Natural killer cell treated with Interleukin-12 subunit alpha and Interleukin-12 subunit beta and Interleukin-15 and Interleukin-18, amount 100 ng/mL, for 72 hours (primary cell): Measurements from ENCODE around the gene PDE1A. TPM values are rescaled to one million over a fixed set of nuclear protein-coding genes. Genes with fewer than 3 reads are reported as not detected.

Experiments
- ATAC-seq, 2 donors: fragments of 150-1000 bp; cut with Tn5 transposase in 1 of 2; sonication (Bioruptor Pico), chemical (Tn5 transposase) in 1 of 2; 2 replicates each; pipeline ENCODE4 v1.10.0; 2021
- DNase-seq: peaks from one replicate; pipeline ENCODE4 v3.0.0; 2022; ENCODE audit warnings: low spot score
- H3K27ac Mint-ChIP-seq, 2 donors: 1 replicate in 1 of 2; 2 replicates in 1 of 2; pipeline ENCODE4 v1.8.0; 2022; ENCODE audit warnings: mixed read lengths in 2 of 2, mild to moderate bottlenecking in 1 of 2, moderate library complexity in 1 of 2
- H3K27me3 Mint-ChIP-seq, 2 donors: 1 replicate in 1 of 2; 2 replicates in 1 of 2; pipeline ENCODE4 v1.8.0; 2022; ENCODE audit warnings: mixed read lengths in 2 of 2
- H3K36me3 Mint-ChIP-seq: one replicate; pipeline ENCODE4 v1.8.0; 2022; ENCODE audit warnings: mixed read lengths
- H3K4me1 Mint-ChIP-seq, 2 donors: 1 replicate in 1 of 2; 2 replicates in 1 of 2; pipeline ENCODE4 v1.8.0; 2022; ENCODE audit warnings: low read depth in 2 of 2, mixed read lengths in 2 of 2, mild to moderate bottlenecking in 1 of 2
- H3K4me3 Mint-ChIP-seq: one replicate; pipeline ENCODE4 v1.8.0; 2022; ENCODE audit warnings: mixed read lengths
- H3K9me3 Mint-ChIP-seq: 2 replicates; pipeline ENCODE4 v1.8.0; 2022; ENCODE audit warnings: mixed read lengths
- total RNA-seq, 2 donors: library from RNA; stranded (reverse); gene quantifications; one replicate each; pipeline ENCODE4 v1.2.3, GENCODE V29; 2022

Gene PDE1A
- total RNA-seq, 2 donors from 2014 or later = not detected

DNA sequence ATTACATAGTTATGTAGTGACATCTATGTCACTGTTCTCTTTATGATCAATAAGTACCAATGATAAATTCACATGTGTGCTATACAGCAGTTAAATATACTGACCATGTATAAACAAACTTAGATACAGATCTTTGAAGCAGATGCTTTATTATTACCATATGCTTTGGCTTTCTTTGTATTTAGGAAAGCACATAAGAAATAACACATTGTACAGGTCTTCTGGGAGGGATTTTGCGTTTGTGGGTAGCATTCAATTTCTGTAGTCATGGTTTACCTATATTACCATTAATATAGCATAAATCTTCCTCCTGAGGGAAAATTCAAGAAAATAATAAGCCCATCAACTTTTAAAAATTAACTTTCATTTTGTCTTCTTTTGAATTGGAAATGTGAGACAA lies 1.6 kb upstream of the PDE1A start:
- DNase-seq (no peak), ATAC-seq (no peak)
- Mint-ChIP-seq H3K9me3 (peaks cover 10% of the 10 kb centered on the region), H3K27me3 (no peaks in the 10 kb centered on the region), H3K27ac (no peak overlapping the region), H3K4me1 (no peaks in the 10 kb centered on the region), H3K36me3 (no peaks in the 10 kb centered on the region), H3K4me3 (no peak overlapping the region)

DNA sequence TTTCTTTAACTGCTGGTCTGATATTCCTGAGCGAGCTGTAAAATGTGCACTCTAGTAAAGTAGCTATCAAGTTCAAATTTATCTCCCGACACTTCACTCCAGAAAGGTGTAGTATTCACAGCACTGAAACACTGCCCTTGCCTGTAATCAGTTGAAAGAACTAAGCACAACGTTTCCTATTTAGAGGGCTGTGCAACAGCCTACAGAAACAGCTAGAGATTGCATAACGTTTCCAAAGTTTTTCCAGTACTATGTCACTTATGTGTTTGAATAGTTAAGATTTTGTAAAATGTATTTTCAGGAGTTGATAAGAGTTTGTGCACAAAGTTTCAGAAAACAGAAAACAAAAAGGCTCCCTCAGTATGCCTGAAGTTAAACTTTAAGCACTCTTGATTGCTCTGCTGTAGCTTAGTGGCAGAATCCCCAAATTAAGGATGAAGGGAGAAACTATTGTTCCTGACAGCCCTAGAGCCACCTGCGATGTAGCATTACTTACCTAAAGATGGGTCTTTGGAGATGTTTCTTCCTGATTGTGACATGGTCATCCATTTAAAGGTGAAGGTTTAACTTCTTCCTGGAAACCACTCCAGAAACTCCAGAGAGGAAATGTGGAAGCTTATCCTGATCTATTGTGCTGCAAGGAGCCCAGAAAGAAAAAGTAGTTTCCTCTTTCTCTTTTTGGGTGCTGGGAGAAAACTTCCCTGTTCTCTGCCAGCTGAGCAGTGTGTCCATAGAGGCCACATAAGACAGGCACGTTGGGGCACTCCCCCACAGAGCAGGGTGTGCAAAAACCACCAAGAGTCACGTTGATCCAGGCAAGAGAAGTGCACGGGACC lies 536 bp downstream of the PDE1A start:
- peaks cover 4% of the 10 kb centered on the region for H3K9me3 Mint-ChIP-seq
- no peaks in the 10 kb centered on the region for H3K27me3 Mint-ChIP-seq
- H3K4me3 Mint-ChIP-seq = no peak overlapping the region
- H3K4me1 Mint-ChIP-seq = no peaks in the 10 kb centered on the region
- H3K36me3 Mint-ChIP-seq = no peaks in the 10 kb centered on the region
- ATAC-seq (no peak), DNase-seq (no peak)
- H3K27ac Mint-ChIP-seq = no peak overlapping the region

DNA sequence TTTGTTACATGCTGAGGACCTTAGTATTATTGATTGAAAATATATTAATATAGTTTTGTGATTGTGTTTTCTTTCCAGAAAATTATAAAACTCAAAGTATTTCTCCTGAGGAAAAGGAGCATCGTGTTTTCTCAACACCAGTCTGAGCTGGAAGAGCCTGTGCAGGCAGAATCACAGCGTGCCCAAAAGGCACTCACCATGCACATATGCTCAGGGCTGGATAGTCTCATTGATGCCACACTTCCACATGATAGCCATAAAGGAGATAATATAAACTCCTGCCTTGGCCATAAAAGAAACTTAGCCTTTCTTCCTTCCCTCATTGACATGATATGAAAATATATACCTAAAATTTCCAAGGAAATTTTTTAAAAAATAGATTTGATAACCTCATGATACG lies 4.0 kb downstream of the PDE1A start:
- no peak for DNase-seq
- no peak for ATAC-seq
- Mint-ChIP-seq H3K4me3 (no peak overlapping the region), H3K9me3 (no peaks in the 10 kb centered on the region), H3K36me3 (no peaks in the 10 kb centered on the region), H3K4me1 (no peaks in the 10 kb centered on the region), H3K27ac (no peak overlapping the region), H3K27me3 (no peaks in the 10 kb centered on the region)

DNA sequence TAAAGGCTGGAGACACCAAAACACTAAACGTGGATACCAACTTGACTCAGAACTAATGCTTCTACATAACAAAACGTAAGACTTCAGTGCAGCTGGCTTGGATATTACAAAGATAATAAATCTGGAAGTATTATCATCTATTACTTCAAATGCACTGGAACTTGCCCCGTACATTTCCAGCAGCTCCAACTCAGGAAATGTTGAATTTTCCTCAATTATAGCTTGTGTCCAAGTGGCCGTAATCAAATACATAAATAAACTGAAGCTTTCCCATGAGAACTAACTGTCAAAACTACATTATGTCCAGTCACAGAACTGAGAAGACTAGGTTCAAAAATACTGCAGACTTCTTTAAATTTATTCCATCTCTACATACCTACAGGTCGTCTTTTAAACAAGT lies 6.2 kb downstream of the PDE1A start:
- Mint-ChIP-seq H3K27me3 (no peaks in the 10 kb centered on the region), H3K4me3 (no peak overlapping the region), H3K27ac (no peak overlapping the region), H3K9me3 (no peaks in the 10 kb centered on the region), H3K4me1 (no peaks in the 10 kb centered on the region), H3K36me3 (no peaks in the 10 kb centered on the region)
- ATAC-seq = no peak
- DNase-seq = no peak

DNA sequence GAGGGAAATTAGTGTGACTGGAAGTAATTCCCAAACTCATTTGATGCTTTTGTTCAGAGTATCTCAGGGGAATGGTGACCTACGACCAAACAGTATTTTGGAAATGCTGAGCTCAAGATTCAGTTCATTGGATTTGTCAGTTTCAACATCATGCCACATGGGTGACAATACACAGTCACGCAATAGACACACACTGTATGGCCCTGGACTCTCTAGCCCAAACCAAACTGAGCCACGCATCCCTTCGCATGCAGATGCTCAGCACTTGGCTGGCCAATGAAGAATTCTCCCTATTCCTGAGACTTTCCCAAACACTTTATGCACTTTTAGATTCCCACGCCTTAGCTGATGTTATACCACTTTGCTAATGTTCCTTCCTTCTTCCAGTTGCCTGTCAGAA lies 10.0 kb downstream of the PDE1A start:
- H3K27ac Mint-ChIP-seq = no peak overlapping the region
- no peak for DNase-seq
- H3K4me1 Mint-ChIP-seq = no peaks in the 10 kb centered on the region
- no peaks in the 10 kb centered on the region for H3K27me3 Mint-ChIP-seq
- no peak for ATAC-seq
- H3K4me3 Mint-ChIP-seq = no peak overlapping the region
- no peaks in the 10 kb centered on the region for H3K36me3 Mint-ChIP-seq
- peaks cover 4% of the 10 kb centered on the region for H3K9me3 Mint-ChIP-seq

DNA sequence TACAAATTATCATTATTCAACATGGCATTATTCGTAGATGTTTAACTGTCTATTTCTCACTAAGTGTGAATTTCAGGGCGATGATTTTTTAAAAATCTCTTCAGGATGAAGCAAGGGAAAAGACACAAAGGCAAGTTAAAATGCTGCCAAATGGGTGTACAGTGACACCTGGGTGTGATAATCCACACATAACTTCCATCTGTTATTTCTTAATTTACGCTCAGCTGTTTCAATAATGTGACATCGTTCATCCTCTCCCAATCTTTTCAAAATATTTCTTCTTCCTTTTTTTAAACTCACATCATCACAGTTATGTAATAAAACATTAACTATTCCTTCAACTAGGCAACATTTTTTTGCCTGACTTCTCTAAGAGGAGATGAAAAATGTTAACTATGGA lies 10.6 kb downstream of the PDE1A start:
- no peak for DNase-seq
- Mint-ChIP-seq H3K27me3 (no peaks in the 10 kb centered on the region), H3K4me1 (no peaks in the 10 kb centered on the region), H3K4me3 (no peak overlapping the region), H3K9me3 (peaks cover 4% of the 10 kb centered on the region), H3K27ac (no peak overlapping the region), H3K36me3 (no peaks in the 10 kb centered on the region)
- no peak for ATAC-seq

DNA sequence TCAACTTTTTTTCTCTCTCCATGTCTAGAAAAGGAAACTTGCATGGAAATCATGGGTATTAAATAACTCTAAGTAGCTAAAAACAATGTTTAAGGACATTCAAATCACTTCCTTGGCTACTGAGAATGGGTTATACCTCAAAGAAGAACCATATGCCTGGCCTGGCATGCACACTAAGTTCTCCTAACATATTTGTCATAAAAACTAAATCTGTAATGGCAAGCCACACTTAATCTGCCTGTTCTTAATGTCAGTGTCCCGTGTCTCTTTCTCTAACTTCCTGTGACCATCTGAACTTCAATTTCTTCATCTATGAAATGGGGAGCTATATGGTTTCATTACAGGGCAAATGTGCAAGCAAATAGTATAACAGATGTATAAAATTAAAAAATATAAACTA lies 11.1 kb downstream of the PDE1A start:
- no peak for DNase-seq
- no peaks in the 10 kb centered on the region for H3K4me1 Mint-ChIP-seq
- no peak for ATAC-seq
- no peak overlapping the region for H3K4me3 Mint-ChIP-seq
- no peaks in the 10 kb centered on the region for H3K36me3 Mint-ChIP-seq
- H3K27me3 Mint-ChIP-seq = no peaks in the 10 kb centered on the region
- peaks cover 4% of the 10 kb centered on the region for H3K9me3 Mint-ChIP-seq
- H3K27ac Mint-ChIP-seq = no peak overlapping the region

DNA sequence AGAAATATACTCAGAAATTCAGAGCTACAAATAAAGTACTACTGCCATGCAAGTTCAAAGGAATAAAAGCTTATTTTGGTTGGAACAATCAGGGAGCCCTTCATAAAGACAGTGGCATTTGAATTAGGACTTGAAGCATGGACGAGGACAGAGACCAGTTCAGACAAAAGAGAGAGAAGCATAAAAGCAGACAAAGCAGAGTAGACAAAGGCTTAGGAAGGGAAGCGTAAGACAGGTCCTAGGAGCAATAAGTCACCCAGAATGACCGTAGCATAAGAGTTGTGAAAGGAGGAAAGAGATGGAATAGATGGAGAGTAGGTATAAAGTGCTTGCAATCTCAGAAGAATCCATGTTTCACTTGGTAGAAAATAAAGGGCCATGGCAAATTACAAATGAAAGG lies 14.0 kb downstream of the PDE1A start:
- Mint-ChIP-seq H3K4me3 (no peak overlapping the region), H3K4me1 (no peaks in the 10 kb centered on the region), H3K27ac (no peak overlapping the region), H3K36me3 (no peaks in the 10 kb centered on the region), H3K27me3 (no peaks in the 10 kb centered on the region), H3K9me3 (peaks cover 7% of the 10 kb centered on the region)
- ATAC-seq (no peak), DNase-seq (no peak)

DNA sequence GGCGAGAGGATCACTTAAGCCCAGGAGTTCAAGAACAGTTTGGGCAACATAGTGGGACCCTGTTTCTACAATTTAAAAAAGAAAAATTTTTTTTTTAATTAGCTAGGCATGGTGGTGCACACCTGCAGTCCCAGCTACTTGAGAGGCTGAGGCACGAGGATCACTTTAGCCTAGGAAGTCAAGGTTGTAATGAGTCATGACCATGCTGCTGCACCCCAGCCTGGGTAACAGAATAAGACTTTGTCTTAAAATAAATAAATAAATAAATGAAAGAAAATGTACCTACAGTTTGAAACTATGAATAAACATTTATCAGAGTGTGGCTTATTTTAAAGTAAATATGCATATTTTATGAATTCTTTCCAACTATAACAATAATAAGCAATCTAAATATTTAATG lies 16.7 kb downstream of the PDE1A start:
- no peaks in the 10 kb centered on the region for H3K4me1 Mint-ChIP-seq
- H3K9me3 Mint-ChIP-seq = peaks cover 7% of the 10 kb centered on the region
- no peaks in the 10 kb centered on the region for H3K27me3 Mint-ChIP-seq
- no peak overlapping the region for H3K4me3 Mint-ChIP-seq
- ATAC-seq (no peak), DNase-seq (no peak)
- no peak overlapping the region for H3K27ac Mint-ChIP-seq
- H3K36me3 Mint-ChIP-seq = no peaks in the 10 kb centered on the region

DNA sequence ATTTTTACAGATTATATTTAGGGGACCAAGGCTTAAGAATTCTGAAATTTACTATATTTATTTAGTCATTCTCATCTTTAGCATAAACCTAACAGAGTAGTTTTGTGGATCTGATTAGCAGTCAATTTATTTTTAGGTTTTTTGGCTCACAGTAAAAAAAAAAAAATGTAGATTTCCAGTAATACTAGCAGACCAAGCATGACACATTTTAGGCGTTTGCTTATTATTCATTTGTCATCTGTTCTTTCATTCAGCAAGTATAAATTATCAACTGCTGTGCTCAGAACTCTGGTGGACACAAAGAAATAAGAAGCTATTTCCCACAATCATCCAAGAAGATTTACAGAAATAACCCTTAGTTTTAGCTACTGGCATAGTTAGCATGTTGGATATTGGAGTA lies 20.6 kb downstream of the PDE1A start:
- Mint-ChIP-seq H3K4me3 (no peak overlapping the region), H3K9me3 (peaks cover 7% of the 10 kb centered on the region), H3K36me3 (no peaks in the 10 kb centered on the region), H3K27me3 (no peaks in the 10 kb centered on the region), H3K4me1 (no peaks in the 10 kb centered on the region), H3K27ac (no peak overlapping the region)
- DNase-seq (no peak), ATAC-seq (no peak)

DNA sequence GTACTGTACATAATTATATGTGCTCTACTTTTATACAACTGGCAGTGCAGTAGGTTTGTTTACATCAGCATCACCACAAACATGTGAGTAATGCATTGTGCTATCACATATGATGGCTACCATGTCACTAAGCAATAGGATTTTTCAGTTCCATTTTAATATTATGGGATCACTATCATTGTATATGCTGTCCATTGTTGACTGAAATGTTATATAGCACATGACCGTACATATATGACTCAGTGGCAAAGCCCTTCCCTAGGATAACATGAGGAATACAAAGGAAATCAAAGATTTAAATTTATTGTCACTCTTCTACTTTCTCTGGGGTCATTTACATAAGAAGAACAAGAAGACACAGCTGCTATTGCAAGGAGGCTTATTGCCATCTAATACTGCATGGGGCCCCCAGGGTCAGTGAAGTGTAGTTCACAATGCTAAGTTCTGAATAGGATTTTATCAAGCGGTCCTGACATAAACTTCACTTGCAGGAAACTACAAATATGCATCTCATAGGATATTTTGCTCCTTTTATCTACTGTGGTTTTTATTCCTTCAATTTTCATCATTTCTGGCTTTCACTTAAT lies 21.8 kb downstream of the PDE1A start:
- no peak overlapping the region for H3K4me3 Mint-ChIP-seq
- peaks cover 7% of the 10 kb centered on the region for H3K9me3 Mint-ChIP-seq
- DNase-seq = no peak
- no peaks in the 10 kb centered on the region for H3K36me3 Mint-ChIP-seq
- ATAC-seq = no peak
- no peaks in the 10 kb centered on the region for H3K4me1 Mint-ChIP-seq
- H3K27ac Mint-ChIP-seq = no peak overlapping the region
- no peaks in the 10 kb centered on the region for H3K27me3 Mint-ChIP-seq

DNA sequence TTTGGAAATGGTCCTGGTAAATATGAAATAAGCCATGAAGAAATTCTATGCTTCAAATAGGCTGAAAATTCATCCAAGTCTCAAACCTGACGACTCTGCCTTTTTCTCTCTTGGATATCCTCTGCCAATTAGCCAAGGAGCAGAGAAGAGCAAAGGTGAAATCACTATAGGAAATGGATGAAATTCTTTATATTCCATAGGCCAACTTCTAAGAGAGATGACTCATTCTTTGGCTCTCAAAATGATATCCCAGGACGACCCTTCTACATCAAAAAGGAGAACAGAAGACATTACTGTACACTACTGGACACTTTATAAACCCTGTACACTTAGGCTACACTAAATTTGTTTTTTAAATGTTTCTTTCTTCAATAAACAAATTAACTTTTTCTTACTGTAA lies 22.7 kb downstream of the PDE1A start:
- Mint-ChIP-seq H3K4me3 (no peak overlapping the region), H3K27me3 (no peaks in the 10 kb centered on the region), H3K4me1 (no peaks in the 10 kb centered on the region), H3K9me3 (peaks cover 6% of the 10 kb centered on the region), H3K36me3 (no peaks in the 10 kb centered on the region), H3K27ac (no peak overlapping the region)
- no peak for DNase-seq
- ATAC-seq = no peak

DNA sequence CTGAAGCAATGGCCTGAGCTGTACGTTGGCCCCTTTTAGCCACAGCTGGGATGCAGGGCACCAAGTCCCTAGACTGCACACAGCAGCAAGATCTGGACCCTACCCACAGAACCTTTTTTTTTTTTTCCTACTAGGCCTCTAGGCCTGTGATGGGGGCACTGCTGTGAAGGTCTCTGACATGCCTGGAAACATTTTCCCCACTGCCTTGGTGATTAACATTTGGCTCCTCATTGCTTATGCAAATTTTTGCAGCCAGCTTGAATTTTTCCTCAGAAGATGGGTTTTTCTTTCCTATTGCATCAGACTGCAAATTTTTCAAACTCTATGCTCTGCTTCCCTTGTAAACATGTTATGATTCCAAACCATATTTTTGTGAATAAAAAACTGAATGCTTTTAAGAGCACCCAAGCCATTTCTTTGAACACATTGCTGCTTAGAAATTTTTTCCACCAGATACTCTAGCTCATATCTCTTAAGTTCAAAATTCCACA lies 33.5 kb downstream of the PDE1A start:
- Mint-ChIP-seq H3K27ac (no peak overlapping the region), H3K36me3 (no peaks in the 10 kb centered on the region), H3K4me3 (no peak overlapping the region), H3K27me3 (no peaks in the 10 kb centered on the region), H3K9me3 (peaks cover 4% of the 10 kb centered on the region), H3K4me1 (no peaks in the 10 kb centered on the region)
- ATAC-seq = no peak
- no peak for DNase-seq

DNA sequence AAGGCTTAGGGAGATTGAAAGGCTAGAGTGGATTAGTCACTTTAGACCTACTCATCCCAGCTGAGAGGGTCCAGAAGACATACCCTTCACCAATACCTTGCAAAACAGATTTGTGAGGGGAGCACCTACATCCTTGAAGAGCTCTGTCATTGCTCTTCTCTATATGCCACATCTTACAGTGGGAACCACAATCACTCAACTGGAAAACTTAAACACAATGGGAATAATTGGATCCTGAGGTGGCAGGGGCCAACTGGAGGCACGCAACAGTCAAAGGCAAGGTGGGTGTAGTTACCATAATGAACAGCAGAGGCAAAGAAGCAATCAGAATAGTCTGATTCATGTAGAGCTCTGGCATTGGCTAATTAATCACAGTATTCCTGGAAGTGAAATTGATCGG lies 35.4 kb downstream of the PDE1A start:
- no peaks in the 10 kb centered on the region for H3K27me3 Mint-ChIP-seq
- ATAC-seq (no peak), DNase-seq (no peak)
- H3K9me3 Mint-ChIP-seq = no peaks in the 10 kb centered on the region
- no peaks in the 10 kb centered on the region for H3K4me1 Mint-ChIP-seq
- no peak overlapping the region for H3K4me3 Mint-ChIP-seq
- no peaks in the 10 kb centered on the region for H3K36me3 Mint-ChIP-seq
- no peak overlapping the region for H3K27ac Mint-ChIP-seq
